Activated CD4-positive, alpha-beta T cell treated with anti-CD3 and anti-CD28 coated beads, Interleukin-2, amount 10 ng/mL, durations not matched to agents 7 days and 5 days (primary cell): Measurements from ENCODE around the gene PSMB4. TPM values are rescaled to one million over a fixed set of nuclear protein-coding genes. Genes with fewer than 3 reads are reported as not detected.
"Not testable (repeated sequence)": the region's sequence is repeated elsewhere in the genome, so short reads cannot be mapped to it uniquely, and the experiment has no call there.

Experiments used
- CTCF ChIA-PET: fragments of 350-600 bp; sonication (Branson Sonifier 250); formaldehyde crosslinking; loops from one replicate; lab custom pipeline; 2021; ENCODE audit warnings: antibody characterized with exemption; lab: Charles Lee
- POLR2A ChIA-PET: fragments of 350-600 bp; sonication (Branson Sonifier 250); formaldehyde crosslinking; loops from one replicate; lab custom pipeline; 2021; ENCODE audit warnings: antibody characterized with exemption; lab: Charles Lee
- DNase-seq: peaks from one replicate; pipeline ENCODE4 v3.0.0-alpha.2; 2020
- H3K27ac Mint-ChIP-seq: one replicate; pipeline ENCODE4 v1.8.0; 2021; ENCODE audit warnings: mild to moderate bottlenecking, moderate library complexity, mixed read lengths
- H3K27me3 Mint-ChIP-seq: one replicate; pipeline ENCODE4 v1.8.0; 2021; ENCODE audit warnings: mixed read lengths
- H3K36me3 Mint-ChIP-seq: one replicate; pipeline ENCODE4 v1.8.0; 2021; ENCODE audit warnings: low read depth, mixed read lengths
- H3K4me1 Mint-ChIP-seq: one replicate; pipeline ENCODE4 v1.8.0; 2021; ENCODE audit warnings: mixed read lengths
- H3K4me3 Mint-ChIP-seq: one replicate; pipeline ENCODE4 v1.8.0; 2021; ENCODE audit warnings: mild to moderate bottlenecking, moderate library complexity, mixed read lengths
- H3K9me3 Mint-ChIP-seq: one replicate; pipeline ENCODE4 v1.8.0; 2021; ENCODE audit warnings: mixed read lengths
- total RNA-seq, 2 experiments: library from RNA; stranded (reverse); gene quantifications; one replicate each; pipeline ENCODE4 v1.2.3, GENCODE V29; 2021

PSMB4 gene
- total RNA-seq, 2 experiments from 2014 or later, result 290 to 303 TPM

GRCh38 chr1:151425103-151425502, 25.7 kb downstream of the PSMB4 start:
- CTCF ChIA-PET, result interaction anchor here (1.1 to 1.6 kb wide), 4 partner anchors 10 to 25 kb away, joined by 3 to 4 read pairs (median 4); no protein-coding TSS in a partner anchor
- H3K27me3 Mint-ChIP-seq, result no peaks in the 10 kb centered on the region
- peaks cover 49% of the 10 kb centered on the region for H3K36me3 Mint-ChIP-seq

DNA sequence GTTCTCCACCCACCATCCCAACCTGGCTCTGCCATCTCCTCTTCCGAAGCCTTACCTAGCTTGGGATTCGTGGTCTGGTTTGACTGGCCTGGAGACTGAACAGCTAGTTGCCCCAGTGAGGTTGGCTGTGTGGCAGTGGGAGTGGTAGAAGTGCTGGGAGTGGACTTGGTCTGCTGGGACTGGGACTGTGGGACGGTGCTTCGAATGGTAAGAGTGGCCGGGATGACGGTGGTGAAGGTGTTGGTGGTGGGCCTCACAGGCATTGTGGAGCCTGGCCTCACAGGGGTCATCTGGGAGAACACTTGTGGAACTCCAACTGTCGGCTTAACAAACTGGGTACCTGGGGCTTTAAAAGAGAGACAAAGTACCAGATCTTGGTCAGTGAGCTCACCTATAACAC, 28.7 kb downstream of the PSMB4 start:
- no peak overlapping the region for H3K4me3 Mint-ChIP-seq
- no peak for DNase-seq
- peaks cover 51% of the 10 kb centered on the region for H3K36me3 Mint-ChIP-seq
- H3K27ac Mint-ChIP-seq, result no peak overlapping the region
- H3K27me3 Mint-ChIP-seq, result no peaks in the 10 kb centered on the region
- no peaks in the 10 kb centered on the region for H3K4me1 Mint-ChIP-seq
- ChIA-PET CTCF (no interaction called here), POLR2A (no interaction called here)
- no peaks in the 10 kb centered on the region for H3K9me3 Mint-ChIP-seq

More at GRCh38 chr1:151425103-151425502, 25.7 kb downstream of the PSMB4 start:
- no peak for DNase-seq
- H3K4me1 Mint-ChIP-seq, result no peaks in the 10 kb centered on the region
- no peak overlapping the region for H3K4me3 Mint-ChIP-seq
- POLR2A ChIA-PET, result no interaction called here
- no peak overlapping the region for H3K27ac Mint-ChIP-seq
- no peaks in the 10 kb centered on the region for H3K9me3 Mint-ChIP-seq

DNA sequence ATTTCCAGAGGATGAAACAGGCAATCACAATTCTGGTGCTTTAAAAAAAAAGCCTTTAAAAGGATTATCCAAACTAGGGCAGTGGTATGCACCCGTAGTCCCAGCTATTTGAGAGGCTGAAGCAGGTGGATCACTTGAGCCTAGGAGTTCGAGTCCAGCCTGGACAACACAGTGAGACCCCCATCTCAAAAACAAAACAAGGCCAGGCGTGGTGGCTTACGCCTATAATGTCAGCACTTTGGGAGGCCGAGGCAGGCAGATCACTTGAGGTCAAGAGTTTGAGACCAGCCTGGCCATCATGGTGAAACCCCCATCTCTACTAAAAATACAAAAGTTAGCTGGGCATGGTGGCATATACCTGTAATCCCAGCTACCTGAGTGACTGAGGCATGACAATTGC, 34.5 kb downstream of the PSMB4 start:
- H3K4me3 Mint-ChIP-seq, H3K36me3 Mint-ChIP-seq, H3K27me3 Mint-ChIP-seq, H3K4me1 Mint-ChIP-seq, POLR2A ChIA-PET, H3K9me3 Mint-ChIP-seq, H3K27ac Mint-ChIP-seq, DNase-seq: not testable (repeated sequence)
- CTCF ChIA-PET, result interaction anchor here (0.9 kb wide), 1 partner anchor 11 kb away, joined by 3 read pairs; no protein-coding TSS in a partner anchor

GRCh38 chr1:151435174-151435573, 35.8 kb downstream of the PSMB4 start:
- Mint-ChIP-seq H3K9me3 (no peaks in the 10 kb centered on the region), H3K4me3 (no peak overlapping the region), H3K4me1 (peaks cover 7% of the 10 kb centered on the region), H3K27ac (no peak overlapping the region), H3K36me3 (peaks cover 8% of the 10 kb centered on the region), H3K27me3 (no peaks in the 10 kb centered on the region)
- CTCF ChIA-PET, result interaction anchor here (0.6 to 1.2 kb wide), 4 partner anchors 16 to 303 kb away, joined by 3 to 4 read pairs (median 4); no protein-coding TSS in a partner anchor
- DNase-seq, result no peak
- POLR2A ChIA-PET, result no interaction called here

DNA sequence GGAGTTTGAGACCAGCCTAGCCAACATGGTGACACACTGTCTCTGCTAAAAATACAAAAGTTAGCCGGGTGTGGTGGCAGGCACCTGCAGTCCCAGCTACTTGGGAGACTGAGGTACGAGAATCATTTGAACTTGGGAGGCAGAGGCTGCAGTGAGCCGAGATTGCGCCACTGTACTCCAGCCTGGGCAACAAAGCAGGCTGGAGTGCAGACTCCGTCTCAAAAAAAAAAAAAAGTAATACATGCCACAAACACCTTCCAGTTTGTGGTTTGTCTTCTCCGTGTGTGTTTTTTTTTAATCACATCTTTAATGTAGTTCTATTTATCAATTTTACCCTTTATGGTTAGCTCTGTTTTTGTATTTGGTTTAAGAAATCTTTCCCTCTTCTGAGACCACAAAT, 37.6 kb downstream of the PSMB4 start:
- Mint-ChIP-seq H3K27ac (no peak overlapping the region), H3K4me3 (no peak overlapping the region), H3K4me1 (peaks cover 16% of the 10 kb centered on the region), H3K9me3 (no peaks in the 10 kb centered on the region), H3K27me3 (no peaks in the 10 kb centered on the region), H3K36me3 (peaks cover 12% of the 10 kb centered on the region)
- ChIA-PET POLR2A (no interaction called here), CTCF (no interaction called here)
- DNase-seq, result no peak

- H3K27me3 Mint-ChIP-seq, POLR2A ChIA-PET, H3K9me3 Mint-ChIP-seq, DNase-seq, H3K27ac Mint-ChIP-seq, H3K4me3 Mint-ChIP-seq: not testable (repeated sequence)
- CTCF ChIA-PET, result interaction anchor here (0.7 kb wide), 1 partner anchor 21 kb away, joined by 3 read pairs; no protein-coding TSS in a partner anchor
- H3K4me1 Mint-ChIP-seq, result peaks cover 16% of the 10 kb centered on the region
- peaks cover 12% of the 10 kb centered on the region for H3K36me3 Mint-ChIP-seq
Measured at GRCh38 chr1:151437396-151437795, 38.0 kb downstream of the PSMB4 start.

GRCh38 chr1:151443846-151444782, 44.7 kb downstream of the PSMB4 start:
- Mint-ChIP-seq H3K27ac (no peak overlapping the region), H3K9me3 (no peaks in the 10 kb centered on the region), H3K36me3 (peaks cover 13% of the 10 kb centered on the region), H3K4me1 (peaks cover 43% of the 10 kb centered on the region), H3K27me3 (no peaks in the 10 kb centered on the region), H3K4me3 (no peak overlapping the region)
- ChIA-PET CTCF (interaction anchor here (0.6 to 1.3 kb wide), 10 partner anchors 10 to 392 kb away, joined by 3 to 4 read pairs (median 3); no protein-coding TSS in a partner anchor), POLR2A (interaction anchor here (0.7 kb wide), 1 partner anchor 96 kb away, joined by 3 read pairs; the partner anchor contains the start of gene TUFT1)
- DNase-seq, result peak; percentile 77

- Mint-ChIP-seq H3K27ac (no peak overlapping the region), H3K27me3 (no peaks in the 10 kb centered on the region), H3K4me3 (no peak overlapping the region), H3K36me3 (peaks cover 16% of the 10 kb centered on the region), H3K9me3 (no peaks in the 10 kb centered on the region), H3K4me1 (peaks cover 45% of the 10 kb centered on the region)
- POLR2A ChIA-PET, result no interaction called here
- DNase-seq, result no peak
- CTCF ChIA-PET, result interaction anchor here (0.6 to 1.3 kb wide), 8 partner anchors 11 to 392 kb away, joined by 3 to 4 read pairs (median 3); no protein-coding TSS in a partner anchor
Measured at GRCh38 chr1:151444783-151445177, 45.4 kb downstream of the PSMB4 start.

DNA sequence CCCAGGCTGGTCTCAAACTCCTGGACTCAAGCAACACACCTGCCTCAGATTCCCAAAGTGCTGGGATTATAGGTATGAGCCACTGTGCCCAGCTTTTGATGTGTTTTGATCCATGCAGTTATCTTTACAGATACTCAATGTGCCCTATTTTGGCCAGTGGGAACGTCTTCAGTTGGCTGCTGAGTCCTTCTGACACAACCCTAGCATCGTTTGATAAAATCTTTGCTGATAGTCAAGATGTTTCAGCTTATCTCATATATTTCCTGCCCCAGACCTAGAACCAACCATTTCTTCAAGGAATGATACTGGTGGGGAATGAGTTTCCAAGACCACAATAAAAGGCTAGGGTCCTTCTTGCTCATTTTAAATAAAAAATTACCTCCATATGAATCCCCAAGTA, 48.3 kb downstream of the PSMB4 start:
- CTCF ChIA-PET, result interaction anchor here (0.5 kb wide), 1 partner anchor 23 kb away, joined by 3 read pairs; no protein-coding TSS in a partner anchor
- POLR2A ChIA-PET, result no interaction called here
- Mint-ChIP-seq H3K36me3 (peaks cover 8% of the 10 kb centered on the region), H3K27ac (no peak overlapping the region), H3K27me3 (no peaks in the 10 kb centered on the region), H3K4me3 (no peak overlapping the region), H3K9me3 (no peaks in the 10 kb centered on the region), H3K4me1 (peaks cover 38% of the 10 kb centered on the region)
- no peak for DNase-seq

Other genes with a start within 250 kb of the PSMB4 start
- 10 to 100 TPM; 33.7 to 38.4 TPM for gene TNFAIP8L2, start 242.9 kb upstream of the PSMB4 start, total RNA-seq
- 1 to 10 TPM; 4.0 to 4.9 TPM for gene LYSMD1, start 233.7 kb upstream of the PSMB4 start, total RNA-seq
- 10 to 100 TPM; 63.7 to 70.9 TPM for gene SCNM1, start 233.4 kb upstream of the PSMB4 start, total RNA-seq
- gene TMOD4, start 223.6 kb upstream of the PSMB4 start, total RNA-seq, result 1 to 10 TPM; 2.0 to 2.7 TPM
- 10 to 100 TPM; 77.1 to 79.6 TPM for gene VPS72, start 209.4 kb upstream of the PSMB4 start, total RNA-seq
- gene PIP5K1A, start 201.0 kb upstream of the PSMB4 start, total RNA-seq, result 10 to 100 TPM; 61.6 to 63.4 TPM
- gene PSMD4, start 144.8 kb upstream of the PSMB4 start, total RNA-seq, result 100 to 1,000 TPM; 170 to 190 TPM
- 10 to 100 TPM; 27.4 to 27.7 TPM for gene ZNF687, start 117.3 kb upstream of the PSMB4 start, total RNA-seq
- gene PI4KB, start 72.2 kb upstream of the PSMB4 start, total RNA-seq, result 10 to 100 TPM; 62.8 to 69.5 TPM
- 10 to 100 TPM; 69.7 to 76.4 TPM for gene RFX5, start 52.3 kb upstream of the PSMB4 start, total RNA-seq
- gene SELENBP1, start 26.9 kb upstream of the PSMB4 start, total RNA-seq, result not detected
- gene POGZ, start 59.9 kb downstream of the PSMB4 start, total RNA-seq, result 10 to 100 TPM; 82.8 to 85.5 TPM
- gene CGN, start 111.8 kb downstream of the PSMB4 start, total RNA-seq, result under 1 TPM; 0.17 to 0.30 TPM
- 1 to 10 TPM; 1.9 to 2.2 TPM for gene TUFT1, start 140.7 kb downstream of the PSMB4 start, total RNA-seq
- gene SNX27, start 212.5 kb downstream of the PSMB4 start, total RNA-seq, result 10 to 100 TPM; 24.5 to 25.1 TPM